HG02588 (cell line): ENCODE measurements around the gene FAM76B.

Experiments used
- ATAC-seq: cut with Tn5 transposase; IDR thresholded peaks from one replicate; pipeline ENCODE4 v1.9.1; 2021; ENCODE audit warnings: mild to moderate bottlenecking, moderate library complexity; ENCODE audit not compliant: unreplicated experiment

FAM76B gene

DNA sequence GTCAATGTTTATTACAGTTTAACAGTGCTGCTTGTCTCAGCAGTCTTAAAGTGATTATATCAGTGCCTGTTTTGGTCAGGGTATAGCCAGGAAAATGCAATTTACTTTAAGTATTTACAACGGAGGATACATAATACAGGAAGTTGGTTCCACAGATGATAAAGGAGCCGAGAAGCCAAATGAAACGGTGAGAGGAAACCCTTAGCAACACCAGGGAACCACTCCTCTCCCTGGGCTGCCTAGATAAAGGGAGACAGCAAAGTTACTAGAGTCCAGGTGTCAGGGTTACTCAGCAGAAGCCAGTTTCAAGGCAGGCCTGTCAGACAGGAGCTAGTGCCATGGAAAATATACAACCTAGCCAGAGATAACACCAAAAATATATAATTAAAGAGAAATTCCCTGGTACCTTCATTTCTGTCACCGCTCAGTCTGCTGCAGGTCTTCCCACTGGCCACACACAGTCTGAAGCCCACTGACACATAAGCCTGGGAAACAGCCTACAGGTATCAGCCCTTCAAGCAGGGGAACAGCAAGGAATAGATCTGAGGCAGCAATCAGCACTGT is 55.5 kb downstream of the FAM76B start:
- no peak for ATAC-seq

DNA sequence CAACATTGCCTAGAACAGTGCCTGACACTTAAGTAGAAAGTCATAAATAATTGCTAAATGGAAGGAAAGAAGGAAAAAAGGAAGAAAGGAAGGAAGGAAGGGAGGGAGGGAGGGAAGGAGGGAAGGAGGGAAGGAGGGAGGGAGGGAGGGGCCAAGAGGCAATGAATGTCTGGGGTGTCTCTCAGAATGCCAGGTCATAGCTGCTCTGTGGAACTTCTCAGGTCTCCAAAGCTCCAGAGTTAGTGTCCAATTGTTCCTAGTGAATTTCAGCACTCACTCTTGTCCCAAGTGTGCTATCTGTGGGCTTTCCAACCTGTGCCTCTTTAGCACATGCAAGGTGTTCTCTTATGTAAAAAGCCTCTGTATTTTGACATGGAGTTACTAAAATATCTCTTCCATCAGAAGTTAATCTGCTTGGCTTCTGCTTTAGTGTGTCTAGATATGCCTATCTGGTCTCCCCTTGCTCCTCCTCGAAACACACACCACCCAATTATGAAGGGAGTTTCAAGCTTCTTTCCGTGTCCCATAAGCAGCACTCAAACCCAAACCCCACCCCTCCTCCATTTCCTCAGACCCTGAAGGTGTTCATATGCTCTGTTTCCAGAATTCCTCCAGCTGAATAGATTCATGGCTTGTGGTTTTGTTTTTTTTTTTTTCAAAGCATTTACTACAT is 56.5 kb downstream of the FAM76B start:
- ATAC-seq = no peak

- ATAC-seq = no peak
These were observed 60.1 kb downstream of the FAM76B start for GRCh38 chr11:95729462-95729861.

- no peak for ATAC-seq
These were observed 60.8 kb downstream of the FAM76B start for GRCh38 chr11:95728790-95729189.

DNA sequence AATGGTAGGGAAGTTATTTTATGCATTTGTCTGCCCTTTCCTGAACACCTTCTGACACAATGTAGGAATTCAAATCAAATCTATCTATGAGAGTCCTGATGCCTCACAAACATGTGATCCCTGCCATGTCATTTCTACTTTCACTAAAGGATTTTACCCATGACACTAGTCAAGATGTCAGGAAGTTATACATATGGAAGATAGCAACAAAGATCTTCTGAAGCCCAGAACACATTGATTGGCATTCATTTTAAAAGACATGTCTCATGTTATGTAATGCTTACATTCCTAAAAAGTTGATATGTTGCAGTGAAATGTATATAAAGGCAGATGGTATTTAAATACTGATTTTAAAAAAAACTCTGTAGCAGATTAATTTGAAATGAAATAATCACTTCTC is 61.5 kb downstream of the FAM76B start:
- ATAC-seq = no peak

- no peak for ATAC-seq
These were observed 62.0 kb downstream of the FAM76B start for GRCh38 chr11:95727620-95728019.

DNA sequence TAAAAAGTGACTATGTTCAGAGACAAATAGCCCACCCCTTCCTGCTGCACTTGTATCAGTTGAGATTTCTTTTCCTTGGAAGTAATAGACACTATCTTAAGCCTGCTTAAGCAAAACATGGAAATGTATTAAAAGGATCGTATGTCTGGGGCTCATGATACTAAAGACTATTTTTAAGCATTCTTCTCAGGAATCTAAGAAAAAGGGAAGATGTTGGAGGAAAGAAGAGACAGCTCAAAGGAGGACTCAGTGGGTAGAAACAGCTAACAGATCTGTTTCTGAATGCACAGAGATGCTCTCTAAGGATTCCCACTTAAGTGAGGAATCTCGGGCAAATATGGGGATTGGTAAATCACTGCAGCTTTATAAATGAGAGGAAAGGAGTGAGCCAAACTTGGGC is 62.5 kb downstream of the FAM76B start:
- ATAC-seq = no peak

DNA sequence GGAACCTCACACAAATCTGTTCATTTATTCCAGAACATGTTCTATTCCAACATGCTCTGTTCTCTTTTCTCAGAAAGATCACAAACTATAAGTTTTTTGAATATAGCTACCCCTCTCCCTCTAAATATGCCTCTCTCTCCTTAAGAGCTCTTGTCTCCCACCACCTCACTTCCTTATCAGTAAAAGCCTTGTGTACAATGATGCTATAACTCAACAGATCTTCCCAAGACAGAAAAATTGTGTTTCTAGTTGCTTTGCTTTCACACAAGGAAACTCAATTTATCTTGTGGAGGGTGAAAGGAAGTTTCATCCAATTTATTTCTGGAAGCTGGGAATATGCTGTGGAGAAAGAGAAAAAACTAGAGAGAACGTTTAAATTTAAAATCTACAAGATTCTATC is 64.4 kb downstream of the FAM76B start:
- no peak for ATAC-seq

GRCh38 chr11:95723361-95723942 is 66.1 kb downstream of the FAM76B start:
- ATAC-seq = no peak

DNA sequence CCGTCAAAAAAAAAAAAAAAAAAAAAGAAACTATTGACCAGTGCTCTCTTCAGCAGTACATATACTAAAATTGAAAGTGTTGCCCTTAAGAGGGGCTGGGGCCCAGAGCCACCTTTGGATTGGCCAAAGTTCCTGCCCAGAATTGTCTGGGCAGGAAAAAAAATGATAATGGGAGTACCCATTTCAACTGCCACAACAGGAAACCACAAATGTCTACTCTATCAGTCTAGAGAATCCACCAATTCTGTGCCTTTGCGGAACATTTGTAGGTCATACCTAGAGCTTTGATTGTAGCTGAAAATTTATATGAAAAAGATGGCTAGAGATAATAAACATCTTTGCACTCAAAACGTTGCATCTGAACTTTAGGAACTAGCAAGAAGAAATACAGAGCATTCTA is 69.4 kb downstream of the FAM76B start:
- ATAC-seq = no peak
